ENCODE data around the gene SNAP25. TPM values are rescaled to one million over a fixed set of nuclear protein-coding genes. Genes with fewer than 3 reads are reported as not detected.

SNAP25 gene
- total RNA-seq, 1 experiment from 2014 or later = 0.39 TPM

GRCh38 chr20:10240655-10241054 is 22.0 kb downstream of the SNAP25 start (continued):
- TF ChIP-seq CTCF (IDR thresholded peaks at IDR 0.05 in 2 of 3, conservative IDR thresholded peaks at IDR 0.05 in 1 of 3; ENCODE audit: borderline replicate concordance in 1 of 3, insufficient read depth in 1 of 3, low read depth in 2 of 3, low read length in 2 of 3) (no peak), ZBTB33 (IDR thresholded peaks at IDR 0.05; ENCODE audit: extremely low read depth, insufficient replicate concordance, low read length) (no peak), CEBPB (IDR thresholded peaks at IDR 0.05; ENCODE audit: low read depth) (no peak), RAD21 (IDR thresholded peaks at IDR 0.05; ENCODE audit: low read depth) (no peak), EGR1 (IDR thresholded peaks at IDR 0.05; ENCODE audit: low read depth) (no peak)

GRCh38 chr20:10242166-10242565 is 23.5 kb downstream of the SNAP25 start:
- no peaks in the 10 kb centered on the region for H4K20me1 ChIP-seq (ENCODE audit: insufficient read depth)
- ChIA-PET CTCF (no interaction called here), POLR2A (no interaction called here), RAD21 (ENCODE audit: low non-redundant PET in 1 of 2, low total read pairs in 2 of 2, uncharacterized antibody in 2 of 2, unreplicated experiment in 2 of 2) (no interaction called here)
- no peaks in the 10 kb centered on the region for H3K79me2 ChIP-seq (ENCODE audit: insufficient read depth, low read length)
- H3K4me2 ChIP-seq (ENCODE audit: low read length) = no peak overlapping the region
- H3K9ac ChIP-seq (ENCODE audit: low read length) = no peak overlapping the region
- H3K27me3 ChIP-seq (ENCODE audit: insufficient read depth, low read length) = peaks cover 19% of the 10 kb centered on the region
- TF ChIP-seq ZNF274 (IDR thresholded peaks at IDR 0.05; ENCODE audit: low read depth, low read length) (no peak), TCF7L2 (IDR thresholded peaks at IDR 0.05; ENCODE audit: borderline replicate concordance, extremely low read depth, insufficient read depth, insufficient read length) (no peak)
- intact Hi-C loops (cut with micrococcal nuclease) = no loop called here
- no peak overlapping the region for H3K27ac ChIP-seq (ENCODE audit: low read depth, low read length)
- no peaks in the 10 kb centered on the region for H3K9me2 ChIP-seq (ENCODE audit: insufficient read depth)
- H2AFZ ChIP-seq (ENCODE audit: low read depth, low read length, poor library complexity, severe bottlenecking) = no peak overlapping the region
- H3K9me3 ChIP-seq (ENCODE audit: control insufficient read depth in 1 of 2, insufficient read depth in 1 of 2, low read depth in 1 of 2, low read length in 2 of 2) = no peaks in the 10 kb centered on the region
- no peak overlapping the region for H3K4me3 ChIP-seq (replicated peaks in 1 of 2; ENCODE audit: low read depth in 1 of 2, low read length in 2 of 2)
- H3K36me3 ChIP-seq (ENCODE audit: control insufficient read depth in 1 of 2, insufficient read depth in 2 of 2, low read length in 2 of 2) = no peaks in the 10 kb centered on the region
- DNase-seq (ENCODE audit: low read depth, low spot score) (no peak), ATAC-seq (no peak)
- no peaks in the 10 kb centered on the region for H3K4me1 ChIP-seq (ENCODE audit: control insufficient read depth in 1 of 2, insufficient read depth in 2 of 2, low read length in 2 of 2)
- no TSS peak for BruUV-seq (replicated peaks)
